ENCODE data around the gene ACP1.

- TF ChIP-seq CTCF (IDR thresholded peaks at IDR 0.05): no peak
- TF ChIP-seq ELK1 (IDR thresholded peaks at IDR 0.05; ENCODE audit: low read depth, low read length): no peak
- no peak for TF ChIP-seq SREBF2 (IDR thresholded peaks at IDR 0.05)
- no peak for TF ChIP-seq KDM1A (IDR thresholded peaks at IDR 0.05; ENCODE audit: low read depth)
- TF ChIP-seq RFX5 (IDR thresholded peaks at IDR 0.05): no peak
- TF ChIP-seq POLR2A (IDR thresholded peaks at IDR 0.05; ENCODE audit: low read length): no peak
- TF ChIP-seq TP53 (CRISPR knock-in tag; IDR thresholded peaks at IDR 0.05): no peak
- TF ChIP-seq NR3C1 (IDR thresholded peaks at IDR 0.05): no peak
- TF ChIP-seq ZSCAN20 (CRISPR knock-in tag; IDR thresholded peaks at IDR 0.05): no peak
- no peak for TF ChIP-seq HOXA7 (CRISPR knock-in tag; IDR thresholded peaks at IDR 0.05)
- TF ChIP-seq MAFK (IDR thresholded peaks at IDR 0.05; ENCODE audit: partially characterized antibody): no peak
- TF ChIP-seq REST (IDR thresholded peaks at IDR 0.05): no peak
- TF ChIP-seq MAX (IDR thresholded peaks at IDR 0.05): no peak
These were observed 11.5 kb upstream of the ACP1 start for GRCh38 chr2:253202-253638.
